ENCODE data around the gene RPP30.
"Not testable (repeated sequence)": the region's sequence is repeated elsewhere in the genome, so short reads cannot be mapped to it uniquely, and the experiment has no call there.

RPP30 gene

GRCh38 chr10:90937645-90938258 lies 66.0 kb downstream of the RPP30 start:
- Histone ChIP-seq H3K9ac (ENCODE audit: low read length) (no peak overlapping the region), H3K27me3 (ENCODE audit: control insufficient read depth, insufficient read depth, low read length) (no peaks in the 10 kb centered on the region), H3K4me3 (ENCODE audit: low read length) (no peak overlapping the region), H3K36me3 (ENCODE audit: control insufficient read depth, insufficient read depth, low read length) (no peaks in the 10 kb centered on the region), H3K9me3 (ENCODE audit: control insufficient read depth, low read length) (no peaks in the 10 kb centered on the region), H3K4me1 (ENCODE audit: control insufficient read depth, insufficient read depth, low read length) (no peaks in the 10 kb centered on the region)

DNA sequence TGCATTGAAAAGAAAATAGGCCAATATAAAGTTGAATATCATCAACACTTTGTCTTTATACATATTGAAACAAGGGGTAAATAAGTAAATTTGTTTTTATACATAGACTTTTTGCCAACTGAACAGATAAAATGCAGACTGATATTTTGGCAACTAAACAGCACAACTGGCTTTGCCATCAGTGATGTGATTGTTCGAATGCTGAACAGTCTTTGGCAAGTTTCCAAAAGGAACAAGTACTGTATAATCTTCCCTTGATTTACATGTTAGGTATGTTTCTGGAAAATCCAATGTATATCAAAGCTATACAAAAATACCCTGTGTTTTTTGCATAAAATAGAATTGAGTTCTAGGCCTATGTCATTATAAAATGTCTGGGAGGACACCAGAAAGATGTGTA lies 67.3 kb downstream of the RPP30 start:
- no peaks in the 10 kb centered on the region for H3K27me3 ChIP-seq (ENCODE audit: control insufficient read depth, insufficient read depth, low read length)

GRCh38 chr10:90939648-90940047 lies 67.9 kb downstream of the RPP30 start:
- no peaks in the 10 kb centered on the region for H3K36me3 ChIP-seq (ENCODE audit: control insufficient read depth, insufficient read depth, low read length)
- H3K9ac ChIP-seq (ENCODE audit: low read length) = no peak overlapping the region
- no peak overlapping the region for H3K4me3 ChIP-seq (ENCODE audit: low read length)
- no peaks in the 10 kb centered on the region for H3K9me3 ChIP-seq (ENCODE audit: control insufficient read depth, low read length)
- no peaks in the 10 kb centered on the region for H3K4me1 ChIP-seq (ENCODE audit: control insufficient read depth, insufficient read depth, low read length)
- H3K27me3 ChIP-seq (ENCODE audit: control insufficient read depth, insufficient read depth, low read length) = no peaks in the 10 kb centered on the region

More for the DNA sequence above, 67.3 kb downstream of the RPP30 start:
- Histone ChIP-seq H3K36me3 (ENCODE audit: control insufficient read depth, insufficient read depth, low read length) (no peaks in the 10 kb centered on the region), H3K4me1 (ENCODE audit: control insufficient read depth, insufficient read depth, low read length) (no peaks in the 10 kb centered on the region), H3K4me3 (ENCODE audit: low read length) (no peak overlapping the region), H3K9ac (ENCODE audit: low read length) (no peak overlapping the region), H3K9me3 (ENCODE audit: control insufficient read depth, low read length) (no peaks in the 10 kb centered on the region)

DNA sequence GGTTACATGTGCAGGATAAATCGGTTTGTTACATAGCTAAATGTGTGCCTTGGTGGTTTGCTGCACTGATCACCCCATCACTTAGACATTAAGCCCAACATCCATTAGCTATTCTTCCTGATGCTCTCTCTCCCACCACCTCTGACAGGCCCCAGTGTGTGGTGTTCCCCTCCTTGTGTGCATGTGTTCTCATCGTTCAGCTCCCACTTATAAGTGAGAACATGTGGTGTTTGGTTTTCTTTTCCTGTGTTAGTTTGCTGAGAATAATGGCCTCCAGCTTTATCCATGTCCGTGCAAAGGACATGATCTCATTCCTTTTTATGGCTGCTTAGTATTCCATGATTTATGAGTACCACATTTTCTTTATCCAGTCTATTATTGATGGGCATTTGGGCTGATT lies 71.2 kb downstream of the RPP30 start:
- H3K4me3 ChIP-seq (ENCODE audit: low read length); H3K9ac ChIP-seq (ENCODE audit: low read length); H3K36me3 ChIP-seq (ENCODE audit: control insufficient read depth, insufficient read depth, low read length); H3K9me3 ChIP-seq (ENCODE audit: control insufficient read depth, low read length); H3K27me3 ChIP-seq (ENCODE audit: control insufficient read depth, insufficient read depth, low read length); H3K4me1 ChIP-seq (ENCODE audit: control insufficient read depth, insufficient read depth, low read length): not testable (repeated sequence)

GRCh38 chr10:90944749-90945148 lies 73.0 kb downstream of the RPP30 start:
- no peaks in the 10 kb centered on the region for H3K27me3 ChIP-seq (ENCODE audit: control insufficient read depth, insufficient read depth, low read length)
- no peak overlapping the region for H3K9ac ChIP-seq (ENCODE audit: low read length)
- no peak overlapping the region for H3K4me3 ChIP-seq (ENCODE audit: low read length)
- no peaks in the 10 kb centered on the region for H3K4me1 ChIP-seq (ENCODE audit: control insufficient read depth, insufficient read depth, low read length)
- no peaks in the 10 kb centered on the region for H3K9me3 ChIP-seq (ENCODE audit: control insufficient read depth, low read length)
- no peaks in the 10 kb centered on the region for H3K36me3 ChIP-seq (ENCODE audit: control insufficient read depth, insufficient read depth, low read length)

GRCh38 chr10:90945491-90946070 lies 73.8 kb downstream of the RPP30 start:
- no peak overlapping the region for H3K4me3 ChIP-seq (ENCODE audit: low read length)
- no peaks in the 10 kb centered on the region for H3K9me3 ChIP-seq (ENCODE audit: control insufficient read depth, low read length)
- H3K36me3 ChIP-seq (ENCODE audit: control insufficient read depth, insufficient read depth, low read length) = no peaks in the 10 kb centered on the region
- H3K4me1 ChIP-seq (ENCODE audit: control insufficient read depth, insufficient read depth, low read length) = no peaks in the 10 kb centered on the region
- no peak overlapping the region for H3K9ac ChIP-seq (ENCODE audit: low read length)
- H3K27me3 ChIP-seq (ENCODE audit: control insufficient read depth, insufficient read depth, low read length) = no peaks in the 10 kb centered on the region

DNA sequence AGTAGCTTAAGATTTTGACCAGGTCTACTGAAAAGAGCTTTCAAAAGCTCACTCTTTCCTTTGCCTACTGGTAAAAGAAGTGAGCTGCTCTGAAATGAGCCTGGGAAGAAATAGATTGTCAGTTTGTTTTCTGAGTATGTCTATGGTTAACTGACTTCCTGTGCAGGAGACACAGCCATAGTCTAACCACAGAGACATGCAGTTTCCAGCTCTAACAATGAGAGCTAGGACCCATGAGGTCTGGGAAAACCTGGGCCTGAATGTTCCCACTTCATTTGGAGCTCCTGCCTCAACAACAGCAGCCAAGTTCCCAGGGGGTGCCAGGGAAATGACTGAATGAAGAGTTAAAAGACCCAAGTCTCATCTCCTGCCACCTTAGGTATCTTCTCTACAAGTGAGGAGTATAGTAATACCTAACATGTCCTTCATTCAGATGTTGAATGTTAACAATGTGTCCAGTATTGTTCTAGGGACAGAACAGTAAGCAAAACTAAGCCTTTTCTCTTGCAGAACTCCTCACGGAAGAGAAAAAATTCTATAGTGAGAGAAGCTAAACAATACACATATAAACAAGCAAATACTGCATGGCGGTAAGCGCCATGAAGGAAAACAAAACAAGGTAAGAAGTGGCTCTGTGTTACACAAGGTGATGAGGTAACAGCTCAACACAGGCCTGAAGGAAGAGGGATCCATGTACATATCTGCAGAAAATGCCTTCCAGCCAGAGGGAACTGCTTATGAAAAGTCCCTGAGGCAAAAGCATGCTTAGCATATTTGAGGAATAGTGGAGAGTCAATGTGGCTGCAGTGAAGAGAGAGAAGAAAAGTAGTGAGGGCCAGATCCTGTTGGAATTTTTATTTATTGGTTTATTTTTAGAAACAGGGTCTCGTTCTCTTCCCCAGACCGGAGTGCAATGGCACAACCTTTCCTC lies 75.5 kb downstream of the RPP30 start:
- Histone ChIP-seq H3K9me3 (ENCODE audit: control insufficient read depth, low read length) (no peaks in the 10 kb centered on the region), H3K36me3 (ENCODE audit: control insufficient read depth, insufficient read depth, low read length) (no peaks in the 10 kb centered on the region), H3K4me3 (ENCODE audit: low read length) (no peak overlapping the region), H3K27me3 (ENCODE audit: control insufficient read depth, insufficient read depth, low read length) (no peaks in the 10 kb centered on the region), H3K4me1 (ENCODE audit: control insufficient read depth, insufficient read depth, low read length) (no peaks in the 10 kb centered on the region), H3K9ac (ENCODE audit: low read length) (no peak overlapping the region)
